ENCODE results near the gene GLRX5.
A peak's percentile ranks its signal among the peaks of the same experiment; 100 is the strongest.

Gene GLRX5

GRCh38 chr14:95499354-95499750, 35.5 kb upstream of the GLRX5 start:
- H2AFZ ChIP-seq (ENCODE audit: low read length, unreplicated experiment): no peak overlapping the region
- no peak overlapping the region for H3K4me3 ChIP-seq (ENCODE audit: low read depth, low read length)
- peaks cover 44% of the 10 kb centered on the region for H3K79me2 ChIP-seq (ENCODE audit: control insufficient read depth, insufficient read depth, low read length, unreplicated experiment)
- no peaks in the 10 kb centered on the region for H3K36me3 ChIP-seq (ENCODE audit: insufficient read depth, low read length)
- H3K4me1 ChIP-seq (ENCODE audit: control insufficient read depth, insufficient read depth, low read length, unreplicated experiment): peaks cover 44% of the 10 kb centered on the region
- H3K27me3 ChIP-seq (ENCODE audit: insufficient read depth, low read length): no peaks in the 10 kb centered on the region
- no peak overlapping the region for H3K27ac ChIP-seq (ENCODE audit: low read depth, low read length)

- no peak overlapping the region for H3K4me3 ChIP-seq (ENCODE audit: low read depth, low read length)
- H3K36me3 ChIP-seq (ENCODE audit: insufficient read depth, low read length): no peaks in the 10 kb centered on the region
- no peaks in the 10 kb centered on the region for H3K27me3 ChIP-seq (ENCODE audit: insufficient read depth, low read length)
- H3K79me2 ChIP-seq (ENCODE audit: control insufficient read depth, insufficient read depth, low read length, unreplicated experiment): peaks cover 46% of the 10 kb centered on the region
- H3K27ac ChIP-seq (ENCODE audit: low read depth, low read length): no peak overlapping the region
- H3K4me1 ChIP-seq (ENCODE audit: control insufficient read depth, insufficient read depth, low read length, unreplicated experiment): peaks cover 53% of the 10 kb centered on the region
- H2AFZ ChIP-seq (ENCODE audit: low read length, unreplicated experiment): no peak overlapping the region
These were observed 34.6 kb upstream of the GLRX5 start for GRCh38 chr14:95500201-95500681.

- H3K4me3 ChIP-seq (ENCODE audit: low read depth, low read length): no peak overlapping the region
- H2AFZ ChIP-seq (ENCODE audit: low read length, unreplicated experiment): no peak overlapping the region
- H3K27ac ChIP-seq (ENCODE audit: low read depth, low read length): peak overlapping the region; percentile 31; the same call in 1 of the 2 replicates
- H3K79me2 ChIP-seq (ENCODE audit: control insufficient read depth, insufficient read depth, low read length, unreplicated experiment): peaks cover 51% of the 10 kb centered on the region
- no peaks in the 10 kb centered on the region for H3K27me3 ChIP-seq (ENCODE audit: insufficient read depth, low read length)
- peaks cover 53% of the 10 kb centered on the region for H3K4me1 ChIP-seq (ENCODE audit: control insufficient read depth, insufficient read depth, low read length, unreplicated experiment)
- H3K36me3 ChIP-seq (ENCODE audit: insufficient read depth, low read length): no peaks in the 10 kb centered on the region
These were observed 34.0 kb upstream of the GLRX5 start for GRCh38 chr14:95500772-95501401.

- H3K27ac ChIP-seq (ENCODE audit: low read depth, low read length): no peak overlapping the region
These were observed 32.4 kb upstream of the GLRX5 start for GRCh38 chr14:95502381-95502950.

GRCh38 chr14:95503365-95504134, 31.3 kb upstream of the GLRX5 start:
- H3K4me3 ChIP-seq (ENCODE audit: low read depth, low read length): no peak overlapping the region
- no peak overlapping the region for H2AFZ ChIP-seq (ENCODE audit: low read length, unreplicated experiment)
- no peaks in the 10 kb centered on the region for H3K27me3 ChIP-seq (ENCODE audit: insufficient read depth, low read length)
- peaks cover 5% of the 10 kb centered on the region; the same call in 1 of the 2 replicates for H3K36me3 ChIP-seq (ENCODE audit: insufficient read depth, low read length)
- peaks cover 55% of the 10 kb centered on the region for H3K4me1 ChIP-seq (ENCODE audit: control insufficient read depth, insufficient read depth, low read length, unreplicated experiment)
- peak overlapping the region; percentile 80 for H3K27ac ChIP-seq (ENCODE audit: low read depth, low read length)
- peaks cover 53% of the 10 kb centered on the region for H3K79me2 ChIP-seq (ENCODE audit: control insufficient read depth, insufficient read depth, low read length, unreplicated experiment)

More at GRCh38 chr14:95502381-95502950, 32.4 kb upstream of the GLRX5 start:
- no peak overlapping the region for H3K4me3 ChIP-seq (ENCODE audit: low read depth, low read length)
- no peak overlapping the region for H2AFZ ChIP-seq (ENCODE audit: low read length, unreplicated experiment)
- peaks cover 47% of the 10 kb centered on the region for H3K4me1 ChIP-seq (ENCODE audit: control insufficient read depth, insufficient read depth, low read length, unreplicated experiment)
- peaks cover 5% of the 10 kb centered on the region; the same call in 1 of the 2 replicates for H3K36me3 ChIP-seq (ENCODE audit: insufficient read depth, low read length)
- peaks cover 59% of the 10 kb centered on the region for H3K79me2 ChIP-seq (ENCODE audit: control insufficient read depth, insufficient read depth, low read length, unreplicated experiment)
- no peaks in the 10 kb centered on the region for H3K27me3 ChIP-seq (ENCODE audit: insufficient read depth, low read length)

- Histone ChIP-seq H3K4me3 (ENCODE audit: low read depth, low read length) (no peak overlapping the region), H2AFZ (ENCODE audit: low read length, unreplicated experiment) (peak overlapping the region; percentile 9), H3K27me3 (ENCODE audit: insufficient read depth, low read length) (no peaks in the 10 kb centered on the region), H3K27ac (ENCODE audit: low read depth, low read length) (peak overlapping the region; percentile 80), H3K36me3 (ENCODE audit: insufficient read depth, low read length) (peaks cover 5% of the 10 kb centered on the region; the same call in 1 of the 2 replicates), H3K4me1 (ENCODE audit: control insufficient read depth, insufficient read depth, low read length, unreplicated experiment) (peaks cover 56% of the 10 kb centered on the region), H3K79me2 (ENCODE audit: control insufficient read depth, insufficient read depth, low read length, unreplicated experiment) (peaks cover 52% of the 10 kb centered on the region)
These were observed 30.5 kb upstream of the GLRX5 start for GRCh38 chr14:95504135-95505029.

GRCh38 chr14:95505030-95505589, 29.7 kb upstream of the GLRX5 start:
- no peak overlapping the region for H2AFZ ChIP-seq (ENCODE audit: low read length, unreplicated experiment)
- H3K27ac ChIP-seq (ENCODE audit: low read depth, low read length): peak overlapping the region; percentile 80
- H3K27me3 ChIP-seq (ENCODE audit: insufficient read depth, low read length): no peaks in the 10 kb centered on the region
- peaks cover 55% of the 10 kb centered on the region for H3K79me2 ChIP-seq (ENCODE audit: control insufficient read depth, insufficient read depth, low read length, unreplicated experiment)
- no peak overlapping the region for H3K4me3 ChIP-seq (ENCODE audit: low read depth, low read length)
- peaks cover 56% of the 10 kb centered on the region for H3K4me1 ChIP-seq (ENCODE audit: control insufficient read depth, insufficient read depth, low read length, unreplicated experiment)
- peaks cover 5% of the 10 kb centered on the region; the same call in 1 of the 2 replicates for H3K36me3 ChIP-seq (ENCODE audit: insufficient read depth, low read length)

GRCh38 chr14:95507174-95507573, 27.7 kb upstream of the GLRX5 start:
- no peak overlapping the region for H2AFZ ChIP-seq (ENCODE audit: low read length, unreplicated experiment)
- peak overlapping the region; percentile 79 for H3K27ac ChIP-seq (ENCODE audit: low read depth, low read length)
- H3K4me3 ChIP-seq (ENCODE audit: low read depth, low read length): peak overlapping the region; percentile 18; the same call in 1 of the 2 replicates
- peaks cover 5% of the 10 kb centered on the region; the same call in 1 of the 2 replicates for H3K36me3 ChIP-seq (ENCODE audit: insufficient read depth, low read length)
- H3K4me1 ChIP-seq (ENCODE audit: control insufficient read depth, insufficient read depth, low read length, unreplicated experiment): peaks cover 42% of the 10 kb centered on the region
- H3K27me3 ChIP-seq (ENCODE audit: insufficient read depth, low read length): no peaks in the 10 kb centered on the region
- H3K79me2 ChIP-seq (ENCODE audit: control insufficient read depth, insufficient read depth, low read length, unreplicated experiment): peaks cover 46% of the 10 kb centered on the region

- Histone ChIP-seq H2AFZ (ENCODE audit: low read length, unreplicated experiment) (no peak overlapping the region), H3K27me3 (ENCODE audit: insufficient read depth, low read length) (no peaks in the 10 kb centered on the region), H3K4me3 (ENCODE audit: low read depth, low read length) (peak overlapping the region; percentile 18; the same call in 1 of the 2 replicates), H3K27ac (ENCODE audit: low read depth, low read length) (peak overlapping the region; percentile 79), H3K36me3 (ENCODE audit: insufficient read depth, low read length) (peaks cover 5% of the 10 kb centered on the region; the same call in 1 of the 2 replicates), H3K4me1 (ENCODE audit: control insufficient read depth, insufficient read depth, low read length, unreplicated experiment) (peaks cover 42% of the 10 kb centered on the region), H3K79me2 (ENCODE audit: control insufficient read depth, insufficient read depth, low read length, unreplicated experiment) (peaks cover 41% of the 10 kb centered on the region)
These were observed 27.1 kb upstream of the GLRX5 start for GRCh38 chr14:95507701-95508103.
